Memory B cell (primary cell): ENCODE measurements around the gene BTN2A1.
"Not testable (repeated sequence)": the region's sequence is repeated elsewhere in the genome, so short reads cannot be mapped to it uniquely, and the experiment has no call there.

Experiments
- ATAC-seq: fragments of 150-1000 bp; cut with Tn5 transposase; 2 replicates; pipeline ENCODE4 v1.10.0; 2021; ENCODE audit warnings: low read depth, mild to moderate bottlenecking, moderate library complexity
- DNase-seq, 2 donors: peaks; one replicate each; pipeline ENCODE4 v3.0.0; 2022; ENCODE audit warnings: low spot score in 2 of 2
- H3K27ac Mint-ChIP-seq: one replicate; pipeline ENCODE4 v1.8.0; 2022; ENCODE audit warnings: mild to moderate bottlenecking, moderate library complexity, mixed read lengths
- H3K27me3 Mint-ChIP-seq: one replicate; pipeline ENCODE4 v1.8.0; 2022; ENCODE audit warnings: mixed read lengths
- H3K36me3 Mint-ChIP-seq: one replicate; pipeline ENCODE4 v1.8.0; 2022; ENCODE audit warnings: mild to moderate bottlenecking, mixed read lengths
- H3K4me1 Mint-ChIP-seq: one replicate; pipeline ENCODE4 v1.8.0; 2022; ENCODE audit warnings: mixed read lengths
- H3K4me3 Mint-ChIP-seq: one replicate; pipeline ENCODE4 v1.8.0; 2022; ENCODE audit warnings: mild to moderate bottlenecking, moderate library complexity, mixed read lengths
- H3K9me3 Mint-ChIP-seq: one replicate; pipeline ENCODE4 v1.8.0; 2022; ENCODE audit warnings: mixed read lengths

The BTN2A1 gene

DNA sequence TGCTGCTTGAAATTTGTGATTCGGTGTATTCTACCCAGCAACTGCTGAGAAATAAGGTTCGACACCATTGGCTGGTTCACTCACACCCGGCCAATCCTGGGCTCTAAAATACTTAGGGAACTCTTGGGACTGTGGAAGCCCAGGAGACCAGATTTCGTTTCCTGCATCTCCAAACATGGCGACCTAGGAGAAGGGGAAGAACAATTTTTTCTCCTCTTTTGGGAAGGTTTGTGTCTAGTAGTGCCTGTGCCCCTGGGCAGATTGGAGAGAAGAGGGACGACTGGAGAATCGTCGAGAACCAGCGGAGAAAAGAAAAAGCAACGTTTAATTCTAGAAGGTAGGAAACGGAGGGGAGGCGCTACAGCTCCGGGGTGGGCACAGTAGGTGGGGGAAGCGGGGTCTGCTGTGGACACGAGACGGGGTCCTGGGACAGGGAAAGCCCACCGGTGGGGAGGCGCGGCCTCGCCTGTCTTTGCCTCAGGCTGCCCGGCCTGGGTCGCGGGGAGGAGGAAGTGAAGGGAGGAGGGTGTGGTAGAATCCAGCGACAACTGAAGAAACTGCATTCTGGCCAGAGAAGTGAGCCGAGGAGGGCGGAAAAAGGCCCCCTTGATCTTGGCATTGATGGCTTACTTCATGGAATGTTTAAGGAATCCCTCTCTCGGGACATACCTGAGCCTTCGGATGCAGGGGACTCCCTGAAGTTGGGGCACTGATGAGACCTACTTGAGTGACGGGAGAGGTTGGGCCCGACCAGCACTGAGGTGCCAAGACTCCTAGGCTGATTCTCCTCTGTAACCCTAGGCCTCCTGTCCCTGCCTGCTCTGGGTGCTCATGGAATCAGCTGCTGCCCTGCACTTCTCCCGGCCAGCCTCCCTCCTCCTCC is at the start of gene BTN2A1:
Gene BTN2A1 (plus strand): TSS at position 150 of the 883 bp plus-strand sequence. CDS start 682 bp downstream, at position 832.
- H3K9me3 Mint-ChIP-seq = no peaks in the 10 kb centered on the region
- ATAC-seq = peak; percentile 97
- no peaks in the 10 kb centered on the region for H3K27me3 Mint-ChIP-seq
- peaks cover 20% of the 10 kb centered on the region for H3K36me3 Mint-ChIP-seq
- DNase-seq = peak; percentile 56 to 57
- peaks cover 40% of the 10 kb centered on the region for H3K4me1 Mint-ChIP-seq
- H3K4me3 Mint-ChIP-seq = peak within 1 kb of the TSS; percentile 99
- H3K27ac Mint-ChIP-seq = peak within 1 kb of the TSS; percentile 91

GRCh38 chr6:26408828-26409730 is 48.7 kb upstream of the BTN2A1 start:
- peaks cover 57% of the 10 kb centered on the region for H3K36me3 Mint-ChIP-seq

GRCh38 chr6:26411751-26412150 is 46.0 kb upstream of the BTN2A1 start:
- peaks cover 57% of the 10 kb centered on the region for H3K36me3 Mint-ChIP-seq
- no peak overlapping the region for H3K27ac Mint-ChIP-seq
- DNase-seq = no peak
- H3K27me3 Mint-ChIP-seq = no peaks in the 10 kb centered on the region
- H3K9me3 Mint-ChIP-seq = no peaks in the 10 kb centered on the region
- ATAC-seq = no peak
- H3K4me1 Mint-ChIP-seq = peaks cover 30% of the 10 kb centered on the region
- H3K4me3 Mint-ChIP-seq = no peak overlapping the region

More at GRCh38 chr6:26408828-26409730, 48.7 kb upstream of the BTN2A1 start:
- no peaks in the 10 kb centered on the region for H3K9me3 Mint-ChIP-seq
- peaks cover 40% of the 10 kb centered on the region for H3K4me1 Mint-ChIP-seq
- no peak overlapping the region for H3K27ac Mint-ChIP-seq
- H3K27me3 Mint-ChIP-seq = no peaks in the 10 kb centered on the region
- ATAC-seq (no peak), DNase-seq (no peak)
- no peak overlapping the region for H3K4me3 Mint-ChIP-seq

DNA sequence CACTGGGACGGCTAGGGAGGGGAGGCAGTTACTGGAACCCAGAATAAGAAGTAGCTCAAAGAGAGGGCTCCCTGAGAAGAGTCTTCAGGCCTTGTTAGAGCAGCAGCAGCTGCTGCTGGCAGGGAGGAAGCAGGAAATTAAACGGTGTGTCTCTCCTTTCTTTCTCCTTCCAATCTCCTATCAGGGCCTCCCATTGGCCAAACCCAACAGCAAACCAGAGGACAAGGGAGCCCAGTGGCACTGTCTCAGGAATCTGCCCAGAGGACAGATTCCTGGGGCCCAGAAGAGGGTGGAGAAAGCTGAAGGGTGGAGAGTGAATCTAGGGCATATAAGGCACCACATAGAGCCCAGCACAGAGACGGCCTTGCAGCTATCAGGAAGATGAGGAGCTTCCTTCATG is 45.5 kb upstream of the BTN2A1 start:
- peaks cover 2% of the 10 kb centered on the region for H3K9me3 Mint-ChIP-seq
- DNase-seq (no peak), ATAC-seq (no peak)
- H3K4me3 Mint-ChIP-seq = no peak overlapping the region
- H3K27ac Mint-ChIP-seq = no peak overlapping the region
- peaks cover 25% of the 10 kb centered on the region for H3K4me1 Mint-ChIP-seq
- H3K27me3 Mint-ChIP-seq = no peaks in the 10 kb centered on the region
- H3K36me3 Mint-ChIP-seq = peaks cover 57% of the 10 kb centered on the region

DNA sequence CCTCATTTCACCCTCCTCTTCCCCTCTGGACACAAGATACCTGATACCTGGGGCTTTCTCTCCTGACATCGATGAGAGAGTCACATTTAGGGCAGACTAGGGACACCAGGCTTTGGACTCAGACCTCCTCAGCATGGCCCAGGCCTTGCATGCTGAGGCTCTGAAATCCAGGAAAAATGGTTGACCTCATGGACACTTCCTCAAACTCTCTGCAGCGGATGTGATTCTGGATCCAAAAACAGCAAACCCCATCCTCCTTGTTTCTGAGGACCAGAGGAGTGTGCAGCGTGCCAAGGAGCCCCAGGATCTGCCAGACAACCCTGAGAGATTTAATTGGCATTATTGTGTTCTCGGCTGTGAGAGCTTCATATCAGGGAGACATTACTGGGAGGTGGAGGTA is 44.8 kb upstream of the BTN2A1 start:
- ATAC-seq (no peak), DNase-seq (no peak)
- H3K27me3 Mint-ChIP-seq = no peaks in the 10 kb centered on the region
- peaks cover 58% of the 10 kb centered on the region for H3K36me3 Mint-ChIP-seq
- no peak overlapping the region for H3K4me3 Mint-ChIP-seq
- peaks cover 20% of the 10 kb centered on the region for H3K4me1 Mint-ChIP-seq
- no peak overlapping the region for H3K27ac Mint-ChIP-seq
- peaks cover 7% of the 10 kb centered on the region for H3K9me3 Mint-ChIP-seq

DNA sequence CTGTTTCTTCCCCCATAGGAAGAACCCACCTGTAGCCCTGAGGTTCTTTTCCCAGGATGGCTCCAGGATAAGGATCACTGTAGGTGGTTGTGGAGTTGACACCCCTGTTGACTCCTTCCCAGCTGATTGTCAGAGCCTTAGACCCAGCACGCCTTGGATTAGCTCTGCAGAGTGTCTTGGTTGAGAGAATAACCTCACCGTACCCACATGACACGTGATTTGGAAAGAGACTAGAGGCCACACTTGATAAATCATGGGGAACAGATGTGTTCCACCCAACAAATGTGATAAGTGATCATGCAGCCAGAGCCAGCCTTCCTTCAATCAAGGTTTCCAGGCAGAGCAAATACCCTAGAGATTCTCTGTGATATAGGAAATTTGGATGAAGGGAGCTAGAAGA is 43.5 kb upstream of the BTN2A1 start:
- Mint-ChIP-seq H3K4me1 (peaks cover 20% of the 10 kb centered on the region), H3K27ac (no peak overlapping the region), H3K36me3 (peaks cover 61% of the 10 kb centered on the region), H3K9me3 (peaks cover 9% of the 10 kb centered on the region), H3K27me3 (no peaks in the 10 kb centered on the region), H3K4me3 (no peak overlapping the region)
- DNase-seq (no peak), ATAC-seq (peak; percentile 80)

GRCh38 chr6:26415036-26415614 is 42.6 kb upstream of the BTN2A1 start:
- Mint-ChIP-seq H3K9me3 (peaks cover 9% of the 10 kb centered on the region), H3K27me3 (no peaks in the 10 kb centered on the region), H3K4me3 (no peak overlapping the region), H3K27ac (no peak overlapping the region), H3K4me1 (peaks cover 20% of the 10 kb centered on the region), H3K36me3 (peaks cover 56% of the 10 kb centered on the region)
- ATAC-seq (no peak), DNase-seq (no peak)

GRCh38 chr6:26415791-26416190 is 42.0 kb upstream of the BTN2A1 start:
- H3K27me3 Mint-ChIP-seq = no peaks in the 10 kb centered on the region
- H3K4me1 Mint-ChIP-seq = peaks cover 18% of the 10 kb centered on the region
- H3K36me3 Mint-ChIP-seq = peaks cover 52% of the 10 kb centered on the region
- DNase-seq = no peak
- no peak for ATAC-seq
- no peak overlapping the region for H3K27ac Mint-ChIP-seq
- H3K9me3 Mint-ChIP-seq = peaks cover 9% of the 10 kb centered on the region
- H3K4me3 Mint-ChIP-seq = no peak overlapping the region

GRCh38 chr6:26416288-26416687 is 41.5 kb upstream of the BTN2A1 start:
- ATAC-seq (no peak), DNase-seq (no peak)
- Mint-ChIP-seq H3K36me3 (peaks cover 51% of the 10 kb centered on the region), H3K4me1 (peaks cover 16% of the 10 kb centered on the region), H3K9me3 (peaks cover 9% of the 10 kb centered on the region), H3K27ac (no peak overlapping the region), H3K4me3 (no peak overlapping the region), H3K27me3 (no peaks in the 10 kb centered on the region)

DNA sequence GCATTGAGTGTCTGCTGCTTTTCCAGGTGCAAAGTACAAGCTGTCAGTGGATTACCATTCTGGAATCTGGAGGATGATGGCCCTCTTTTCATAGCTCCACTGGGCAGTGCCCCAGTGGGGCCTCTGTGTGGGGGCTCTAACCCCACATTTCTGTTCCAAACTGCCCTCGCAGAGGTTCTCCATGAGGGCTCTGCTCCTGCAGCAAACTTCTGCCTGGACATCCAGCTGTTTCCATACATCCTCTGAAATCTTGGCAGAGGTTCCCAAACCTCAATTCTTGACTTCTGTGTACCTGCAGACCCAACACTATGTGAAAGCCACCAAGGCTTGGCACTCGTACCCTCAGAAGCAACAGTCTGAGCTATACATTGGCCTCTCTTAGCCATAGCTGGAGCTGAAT is 39.7 kb upstream of the BTN2A1 start:
- Mint-ChIP-seq H3K4me1 (peaks cover 19% of the 10 kb centered on the region), H3K36me3 (peaks cover 37% of the 10 kb centered on the region)
- H3K27ac Mint-ChIP-seq, H3K4me3 Mint-ChIP-seq, H3K27me3 Mint-ChIP-seq, H3K9me3 Mint-ChIP-seq, ATAC-seq, DNase-seq: not testable (repeated sequence)

DNA sequence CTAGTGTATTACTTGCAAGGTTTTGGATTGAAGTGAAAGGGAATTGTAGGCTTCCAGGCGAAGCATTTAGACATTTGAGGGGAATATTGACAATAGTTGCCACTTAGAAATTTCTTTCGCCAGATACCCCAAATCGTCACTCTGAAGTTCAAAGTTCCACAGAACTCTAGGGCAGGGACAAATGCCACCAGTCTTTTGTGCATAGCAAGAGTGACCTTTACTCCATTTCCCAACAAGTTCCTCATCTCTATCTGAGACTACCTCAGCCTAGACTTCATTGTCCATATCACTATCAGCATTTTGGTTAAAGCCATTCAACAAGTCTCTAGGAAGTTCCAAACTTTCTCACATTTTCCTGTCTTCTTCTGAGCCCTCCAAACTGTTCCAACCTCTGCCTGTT is 39.0 kb upstream of the BTN2A1 start:
- H3K27ac Mint-ChIP-seq, ATAC-seq, H3K9me3 Mint-ChIP-seq: not testable (repeated sequence)

DNA sequence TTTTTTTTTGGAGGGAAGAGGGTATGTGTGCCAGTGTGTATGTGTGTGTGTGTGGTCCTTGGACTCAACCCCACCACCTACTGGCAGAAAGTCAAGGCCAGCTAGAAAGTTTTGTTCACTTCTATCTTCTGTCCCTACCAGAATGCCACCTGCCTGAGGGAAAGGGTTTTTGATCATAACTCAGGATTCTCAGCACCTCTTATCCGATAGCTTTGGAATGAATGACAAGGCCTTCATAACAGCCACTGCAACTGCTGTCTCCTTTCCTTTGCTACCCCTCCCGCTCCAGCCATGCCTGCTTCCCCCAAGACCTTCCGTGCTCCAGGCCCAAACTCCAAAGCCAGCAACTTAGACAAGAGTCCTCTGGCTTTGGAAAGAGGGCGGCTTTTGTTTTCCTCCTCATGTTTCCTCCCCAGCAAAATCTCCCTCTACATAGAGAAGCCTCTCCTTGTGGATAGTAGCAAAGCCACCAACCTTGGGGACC is 37.0 kb upstream of the BTN2A1 start:
- DNase-seq (peak; percentile 29 to 32), ATAC-seq (peak; percentile 62)
- no peak overlapping the region for H3K4me3 Mint-ChIP-seq
- H3K9me3 Mint-ChIP-seq = peaks cover 9% of the 10 kb centered on the region
- H3K4me1 Mint-ChIP-seq = peaks cover 4% of the 10 kb centered on the region
- H3K36me3 Mint-ChIP-seq = peaks cover 18% of the 10 kb centered on the region
- H3K27me3 Mint-ChIP-seq = no peaks in the 10 kb centered on the region
- H3K27ac Mint-ChIP-seq = no peak overlapping the region

More for the DNA sequence above, 39.0 kb upstream of the BTN2A1 start:
- H3K4me3 Mint-ChIP-seq, DNase-seq, H3K27me3 Mint-ChIP-seq: not testable (repeated sequence)
- Mint-ChIP-seq H3K36me3 (peaks cover 30% of the 10 kb centered on the region), H3K4me1 (peaks cover 14% of the 10 kb centered on the region)

DNA sequence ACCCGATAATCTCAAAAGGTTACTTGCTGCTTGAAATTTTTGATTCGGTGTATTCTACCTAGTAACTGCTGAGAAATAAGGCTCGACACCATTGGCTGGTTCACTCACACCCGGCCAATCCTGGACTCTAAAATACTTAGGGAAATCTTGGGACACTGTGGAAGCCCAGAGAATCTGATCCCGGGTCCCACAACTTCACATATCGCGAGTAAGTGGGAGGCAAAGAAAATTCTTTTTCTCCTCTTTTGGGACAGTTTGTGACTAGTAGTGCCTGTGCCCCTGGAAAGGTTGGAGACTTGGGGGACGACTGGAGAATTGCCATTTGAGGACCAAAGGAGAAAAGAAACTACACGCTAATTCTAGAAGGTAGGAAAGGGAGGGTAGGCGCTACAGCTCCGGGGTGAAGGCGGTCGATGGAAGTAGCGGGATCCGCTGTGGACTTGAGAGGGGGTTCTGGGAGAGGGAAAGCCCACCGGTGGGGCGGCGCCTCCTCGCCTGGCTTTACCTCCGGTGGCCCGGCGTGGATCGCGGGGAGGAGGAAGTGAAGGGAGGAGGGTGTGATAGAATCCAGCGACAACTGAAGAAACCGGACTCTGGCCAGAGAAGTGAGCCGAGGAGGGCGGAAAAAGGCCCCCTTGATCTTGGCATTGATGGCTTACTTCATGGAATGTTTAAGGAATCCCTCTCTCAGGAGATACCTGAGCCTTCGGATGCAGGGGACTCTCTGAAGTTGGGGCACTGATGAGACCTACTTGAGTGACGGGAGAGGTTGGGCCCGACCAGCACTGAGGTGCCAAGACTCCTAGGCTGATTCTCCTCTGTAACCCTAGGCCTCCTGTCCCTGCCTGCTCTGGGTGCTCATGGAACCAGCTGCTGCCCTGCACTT is 36.3 kb upstream of the BTN2A1 start:
- peak; percentile 29 to 39 for DNase-seq
- no peaks in the 10 kb centered on the region for H3K27me3 Mint-ChIP-seq
- peaks cover 4% of the 10 kb centered on the region for H3K4me1 Mint-ChIP-seq
- H3K27ac Mint-ChIP-seq = no peak overlapping the region
- peaks cover 9% of the 10 kb centered on the region for H3K9me3 Mint-ChIP-seq
- H3K4me3 Mint-ChIP-seq = no peak overlapping the region
- H3K36me3 Mint-ChIP-seq = peaks cover 10% of the 10 kb centered on the region
- ATAC-seq = peak; percentile 96
